Endothelial cell of umbilical vein (primary cell): ENCODE measurements around the gene EDDM3A. TPM values are rescaled to one million over a fixed set of nuclear protein-coding genes. Genes with fewer than 3 reads are reported as not detected.

ENCODE experiments used
- BruUV-seq: library from RNA; stranded (reverse); fragments of 400-500 nt; replicated peaks from 2 replicates; lab custom pipeline; 2021; lab: Mats Ljungman, UMichigan
- CTCF ChIA-PET: fragments of 300-600, 350-600 bp; sonication (Branson Sonifier 250); formaldehyde crosslinking; loops from one replicate; lab custom pipeline; 2021; ENCODE audit warnings: antibody characterized with exemption, inconsistent platforms; lab: Charles Lee
- POLR2A ChIA-PET: fragments of 300-600, 350-600 bp; sonication (Branson Sonifier 250); formaldehyde crosslinking; loops from one replicate; lab custom pipeline; 2021; ENCODE audit warnings: antibody characterized with exemption, inconsistent platforms; lab: Charles Lee
- DNase-seq: peaks from one replicate; pipeline ENCODE4 v3.0.0-alpha.2; 2011; ENCODE audit warnings: low read depth, low spot score
- FAIRE-seq: peaks from 2 replicates; lab custom pipeline; 2011; peaks lifted over from hg19 to GRCh38; lab: Jason Lieb, UNC
- H2AFZ ChIP-seq: 2 replicates; pipeline ENCODE4 v1.6.0; 2012; ENCODE audit warnings: low read depth, low read length, control low read depth, inconsistent platforms
- H3K27ac ChIP-seq: 2 replicates; pipeline ENCODE4 v1.5.1; 2011; ENCODE audit warnings: low read depth, mild to moderate bottlenecking, control low read depth, low read length, moderate library complexity; ENCODE audit not compliant: insufficient read depth
- H3K27me3 ChIP-seq, 2 experiments: 2 replicates each; pipeline versions ENCODE4 v1.6.0 to v1.6.1; 2011; ENCODE audit warnings: low read length in 2 of 2, mixed read lengths in 1 of 2; ENCODE audit not compliant: control insufficient read depth in 2 of 2, insufficient read depth in 2 of 2
- H3K36me3 ChIP-seq, 2 experiments: 2 replicates in 1 of 2; 3 replicates in 1 of 2; pipeline ENCODE4 v1.5.1; 2011; ENCODE audit warnings: low read length in 2 of 2, mild to moderate bottlenecking in 1 of 2, moderate library complexity in 1 of 2; ENCODE audit not compliant: control insufficient read depth in 2 of 2, insufficient read depth in 2 of 2; ENCODE audit errors: extremely low read depth in 1 of 2
- H3K4me1 ChIP-seq: 3 replicates; pipeline ENCODE4 v1.5.1; 2011; ENCODE audit warnings: mild to moderate bottlenecking, low read length; ENCODE audit not compliant: control insufficient read depth, insufficient read depth; ENCODE audit errors: extremely low read depth
- H3K4me2 ChIP-seq: 2 replicates; pipeline ENCODE4 v1.6.1; 2011; ENCODE audit warnings: low read length, control low read depth, mixed read lengths; ENCODE audit not compliant: insufficient read depth
- H3K4me3 ChIP-seq, 3 experiments: fragments of 200-600 bp in 1 of 3; sonication (generic), shearing (Covaris generic) in 1 of 3; replicated peaks in 1 of 3; 2 replicates each; pipeline ENCODE4 v1.5.1; 2011 to 2016; ENCODE audit warnings: control low read depth in 3 of 3, low read length in 3 of 3, mild to moderate bottlenecking in 2 of 3, inconsistent platforms in 1 of 3, low read depth in 1 of 3, moderate library complexity in 1 of 3; ENCODE audit not compliant: insufficient read depth in 1 of 3
- H3K79me2 ChIP-seq: 2 replicates; pipeline ENCODE4 v1.6.0; 2012; ENCODE audit warnings: low read length, inconsistent platforms; ENCODE audit not compliant: control insufficient read depth, insufficient read depth
- H3K9ac ChIP-seq: replicated peaks from 2 replicates; pipeline ENCODE3; 2011; ENCODE audit warnings: low read length, control low read depth; ENCODE audit not compliant: insufficient read depth; ENCODE audit errors: extremely low read depth
- H3K9me1 ChIP-seq: replicated peaks from 3 replicates; pipeline ENCODE4 v1.6.0; 2011; ENCODE audit warnings: mild to moderate bottlenecking, low read length; ENCODE audit not compliant: control insufficient read depth, insufficient read depth; ENCODE audit errors: extremely low read depth
- H3K9me3 ChIP-seq: replicated peaks from 2 replicates; pipeline ENCODE4 v1.5.1; 2012; ENCODE audit warnings: low read length, inconsistent platforms; ENCODE audit not compliant: control insufficient read depth, insufficient read depth
- H4K20me1 ChIP-seq: replicated peaks from 2 replicates; pipeline ENCODE3; 2011; ENCODE audit warnings: mild to moderate bottlenecking, low read length; ENCODE audit not compliant: control insufficient read depth, insufficient read depth; ENCODE audit errors: extremely low read depth
- CTCF ChIP-seq, 2 donors: IDR thresholded peaks; 1 replicate in 1 of 2; 2 replicates in 1 of 2; pipeline ENCODE4 v1.5.1; 2011; ENCODE audit warnings: low read length in 2 of 2, mild to moderate bottlenecking in 2 of 2, moderate library complexity in 2 of 2, control low read depth in 1 of 2, inconsistent platforms in 1 of 2, low read depth in 1 of 2; ENCODE audit not compliant: insufficient read depth in 1 of 2; ENCODE audit errors: extremely low read depth in 1 of 2
- EZH2 ChIP-seq: IDR thresholded peaks from 2 replicates; pipeline ENCODE4 v1.6.1; 2012; ENCODE audit warnings: borderline replicate concordance, low read depth, mild to moderate bottlenecking, moderate library complexity, low read length, inconsistent platforms; ENCODE audit not compliant: severe bottlenecking
- FOS ChIP-seq: IDR thresholded peaks from 2 replicates; pipeline ENCODE4 v1.6.1; 2011; ENCODE audit warnings: mild to moderate bottlenecking, low read length, moderate library complexity, borderline replicate concordance; ENCODE audit not compliant: insufficient read depth
- GATA2 ChIP-seq: IDR thresholded peaks from 2 replicates; pipeline ENCODE4 v1.7.0; 2011; ENCODE audit warnings: low read depth, mild to moderate bottlenecking, moderate library complexity, mixed read lengths, low read length; ENCODE audit not compliant: insufficient read length, insufficient read depth
- JUN ChIP-seq: IDR thresholded peaks from 2 replicates; pipeline ENCODE4 v1.6.1; 2011; ENCODE audit warnings: borderline replicate concordance, low read depth; ENCODE audit not compliant: insufficient read length, insufficient read depth
- MAX ChIP-seq: IDR thresholded peaks from 2 replicates; pipeline ENCODE4 v1.6.1; 2011; ENCODE audit not compliant: insufficient read depth, insufficient read length
- MYC ChIP-seq: IDR thresholded peaks from one replicate; pipeline ENCODE4 v1.6.1; 2011; ENCODE audit warnings: mild to moderate bottlenecking, low read depth, low read length
- POLR2A ChIP-seq: IDR thresholded peaks from 2 replicates; pipeline ENCODE4 v1.6.1; 2012; ENCODE audit warnings: low read depth, mild to moderate bottlenecking, control low read depth, low read length
- POLR2AphosphoS5 ChIP-seq: IDR thresholded peaks from 2 replicates; pipeline ENCODE4 v1.6.1; 2012; ENCODE audit warnings: low read depth, mild to moderate bottlenecking, control low read depth, low read length, moderate library complexity; ENCODE audit not compliant: insufficient read depth
- dilution Hi-C: fragments of 300-500 bp; cut with MboI; formaldehyde crosslinking; loops from one replicate; pipeline ENCODE4 v1.15.0; 2019; ENCODE audit warnings: low sequenced_read_pairs; ENCODE audit not compliant: extremely low pct_ligation_motif_present
- intact Hi-C: fragments of 100-400 bp; cut with micrococcal nuclease; formaldehyde crosslinking; loops from one replicate; pipeline ENCODE4 v1.10.0; 2022
- polyA plus RNA-seq, 4 experiments: library from polyadenylated mRNA; depleted of rRNA in 3 of 4; stranded (reverse) in 3 of 4; unstranded in 1 of 4; fragments of >200 nt; gene quantifications; 2 replicates each; pipeline versions ENCODE4 v1.2.1 to v1.2.3, GENCODE V29; 2011 to 2012; ENCODE audit warnings: missing spikeins in 1 of 4
- total RNA-seq: library from RNA; stranded (reverse); gene quantifications from 2 replicates; pipeline ENCODE4 v1.2.3, GENCODE V29; 2021

EDDM3A gene
- total and polyA plus RNA-seq, 2 donors (not counting 3 experiments of a cell fraction or from before 2014, with no cell fraction given) = not detected

- no peaks in the 10 kb centered on the region for H3K4me1 ChIP-seq
- H3K4me2 ChIP-seq = no peak overlapping the region
- H3K79me2 ChIP-seq = no peaks in the 10 kb centered on the region
- POLR2A ChIA-PET = no interaction called here
- no peak for FAIRE-seq
- H2AFZ ChIP-seq = no peak overlapping the region
- H3K9ac ChIP-seq = no peak overlapping the region
- CTCF ChIA-PET = interaction anchor here (1.3 to 1.4 kb wide), 2 partner anchors 17 to 83 kb away, joined by 3 to 4 read pairs; no protein-coding TSS in a partner anchor
- no peak overlapping the region for H3K27ac ChIP-seq
- no peaks in the 10 kb centered on the region for H4K20me1 ChIP-seq
- peaks cover 20 to 49% of the 10 kb centered on the region in 2 experiments for H3K27me3 ChIP-seq
- H3K4me3 ChIP-seq = no peak overlapping the region
- TF ChIP-seq FOS (no peak), MYC (no peak), POLR2A (no peak), GATA2 (no peak), JUN (no peak), POLR2AphosphoS5 (no peak), CTCF (IDR thresholded peaks at IDR 0.05; ENCODE audit: extremely low read depth in 1 of 2, insufficient read depth in 1 of 2, low read depth in 1 of 2, low read length in 2 of 2) (no peak), EZH2 (no peak), MAX (no peak)
- DNase-seq = no peak
- H3K9me1 ChIP-seq = no peaks in the 10 kb centered on the region
- no TSS peak for BruUV-seq
- no peaks in the 10 kb centered on the region for H3K9me3 ChIP-seq
- no peaks in the 10 kb centered on the region for H3K36me3 ChIP-seq
- intact Hi-C loops (no loop called here), dilution Hi-C loops (no loop called here)
Observed at GRCh38 chr14:20775043-20775442, 29.4 kb downstream of the EDDM3A start.
